D341Med (cell line): ENCODE measurements around the gene SESN3.
"Not testable (repeated sequence)": the region's sequence is repeated elsewhere in the genome, so short reads cannot be mapped to it uniquely, and the experiment has no call there.

ENCODE experiments used
- DNase-seq: peaks from one replicate; pipeline ENCODE4 v3.0.0; 2012; ENCODE audit warnings: low spot score

The SESN3 gene

DNA sequence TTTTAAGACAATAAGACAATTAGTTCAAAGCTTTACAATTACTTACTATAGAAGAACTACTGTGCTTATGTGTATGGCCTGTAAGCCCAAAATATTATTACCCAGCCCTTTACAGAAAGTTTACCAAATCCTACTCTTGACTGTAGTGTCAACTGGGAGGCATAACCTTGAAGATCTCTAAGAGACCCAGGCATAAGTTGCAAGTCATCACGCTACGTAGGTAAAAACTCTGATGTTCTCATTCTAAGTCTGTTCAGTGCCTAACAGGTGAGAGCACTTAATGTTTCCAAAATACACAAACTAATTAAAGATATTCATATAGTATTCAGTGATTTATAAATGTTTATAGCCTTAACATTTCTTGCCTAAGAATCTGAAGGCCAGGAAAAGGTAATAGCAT lies 12.9 kb downstream of the SESN3 start:
- no peak for DNase-seq

DNA sequence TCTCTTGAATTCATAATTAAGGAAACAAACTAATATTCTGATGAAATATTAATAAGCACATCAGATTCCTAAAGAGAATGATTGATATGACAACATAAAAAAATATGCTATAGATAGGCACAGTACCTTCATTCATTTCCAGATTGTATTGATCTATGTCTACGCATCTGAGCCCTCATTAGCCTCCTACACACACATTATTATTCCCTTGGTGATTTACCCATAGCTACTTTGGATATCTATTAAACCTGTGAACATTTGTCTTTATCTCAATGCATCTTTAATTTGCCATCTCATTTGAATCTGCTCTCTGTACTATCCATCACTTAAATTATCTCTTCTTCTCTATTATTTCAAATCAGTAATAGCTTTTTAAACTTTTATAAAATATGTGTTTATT lies 18.4 kb downstream of the SESN3 start:
- no peak for DNase-seq

DNA sequence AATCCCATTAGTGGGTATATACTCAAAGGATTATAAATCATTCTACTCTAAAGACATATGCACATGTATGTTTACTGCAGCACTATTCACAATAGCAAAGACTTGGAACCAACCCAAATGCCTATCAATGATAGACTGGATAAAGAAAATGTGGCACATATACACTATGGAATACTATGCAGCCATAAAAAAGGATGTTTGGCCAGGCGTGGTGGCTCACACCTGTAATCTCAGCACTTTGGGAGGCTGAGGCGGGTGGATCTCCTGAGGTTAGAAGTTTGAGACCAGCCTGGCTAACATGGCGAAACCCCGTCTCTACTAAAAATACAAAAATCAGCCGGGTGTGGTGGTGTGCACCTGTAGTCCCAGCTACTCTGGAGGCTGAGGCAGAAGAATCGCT lies 21.5 kb downstream of the SESN3 start:
- not testable (repeated sequence) for DNase-seq

DNA sequence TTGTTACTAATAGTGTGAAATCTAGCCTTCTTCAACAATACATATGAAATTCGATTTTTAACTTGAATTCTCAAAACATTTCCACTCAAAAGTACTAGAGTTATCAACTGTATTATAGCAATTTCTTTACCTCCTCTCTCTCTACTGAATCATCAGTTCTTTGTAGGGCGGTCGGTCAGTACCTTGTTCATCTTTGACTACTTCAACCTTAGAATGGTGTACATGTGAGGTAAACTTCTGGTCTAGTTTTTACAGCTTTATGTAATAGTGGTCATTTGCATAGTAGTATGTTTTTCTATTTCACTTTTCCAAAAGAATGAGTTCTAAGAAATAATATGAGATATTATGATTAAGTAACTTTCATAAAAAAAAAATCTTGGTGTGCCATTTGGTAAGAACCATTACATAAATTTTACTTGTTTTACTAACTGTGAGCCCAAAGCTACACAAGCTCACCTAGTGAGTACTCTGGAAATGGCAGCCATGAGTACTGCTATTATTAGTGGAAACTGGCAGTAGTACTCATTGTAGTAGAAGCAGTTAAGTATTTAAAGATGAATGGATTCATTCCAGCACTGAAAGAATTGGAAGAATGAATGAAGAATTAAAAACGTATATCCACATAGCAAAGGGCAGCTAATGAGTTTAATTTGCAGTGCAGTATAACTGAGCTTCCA lies 30.1 kb downstream of the SESN3 start:
- DNase-seq, result no peak

DNA sequence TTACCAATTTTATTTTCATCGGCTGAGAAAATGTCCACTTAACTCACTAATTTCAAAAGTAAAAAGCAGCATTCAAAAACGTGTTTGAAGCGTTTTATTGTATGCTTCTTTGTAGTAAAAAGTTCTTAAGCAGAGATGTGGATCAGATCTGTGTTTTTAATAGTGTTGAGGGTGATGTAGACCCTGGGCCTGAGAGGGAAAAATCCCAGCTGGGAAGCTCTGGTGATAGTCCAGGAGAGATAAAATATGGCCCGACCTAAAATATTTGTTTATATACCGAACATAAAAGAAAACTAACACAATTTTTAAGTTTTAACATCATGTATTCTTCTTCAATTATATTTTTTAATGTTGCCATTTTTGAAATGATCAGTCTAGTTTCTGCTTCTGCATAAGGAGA lies 35.2 kb downstream of the SESN3 start:
- no peak for DNase-seq

DNA sequence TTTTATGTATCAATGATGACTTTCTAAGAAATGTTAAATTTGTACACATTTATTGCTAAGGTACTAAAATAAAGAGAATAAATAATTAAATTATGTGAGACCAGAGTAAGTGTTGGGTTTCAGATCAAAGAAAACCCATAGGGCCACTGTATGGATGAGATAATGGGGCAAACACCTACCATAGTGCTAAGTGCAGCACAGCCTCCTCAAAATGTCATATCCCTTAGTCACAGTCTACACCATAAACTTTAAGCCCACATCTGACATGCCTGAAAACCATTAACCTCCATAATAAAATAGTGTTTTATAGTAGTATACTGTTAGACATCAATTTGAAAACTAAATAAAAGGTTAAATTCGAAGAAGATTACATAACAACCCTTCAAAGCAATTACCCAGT lies 37.5 kb downstream of the SESN3 start:
- no peak for DNase-seq

DNA sequence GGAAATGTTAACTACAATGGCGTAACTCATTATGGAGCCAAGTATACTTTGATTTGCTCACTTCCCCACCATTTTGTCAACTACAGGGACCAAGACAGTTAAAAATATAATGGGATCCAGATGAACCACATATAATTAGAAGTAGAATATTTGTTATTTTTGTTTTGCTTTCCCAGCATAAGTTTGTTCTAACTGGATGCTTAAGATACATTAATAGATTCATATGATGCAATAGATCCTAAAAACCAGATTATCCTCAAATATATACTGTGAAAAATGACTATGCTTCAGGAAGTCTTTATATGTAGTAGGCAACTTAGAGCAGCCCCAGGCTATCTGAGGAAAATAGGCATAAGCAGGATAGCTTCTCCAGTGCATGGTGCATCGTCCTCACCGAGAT lies 38.3 kb downstream of the SESN3 start:
- DNase-seq, result no peak

DNA sequence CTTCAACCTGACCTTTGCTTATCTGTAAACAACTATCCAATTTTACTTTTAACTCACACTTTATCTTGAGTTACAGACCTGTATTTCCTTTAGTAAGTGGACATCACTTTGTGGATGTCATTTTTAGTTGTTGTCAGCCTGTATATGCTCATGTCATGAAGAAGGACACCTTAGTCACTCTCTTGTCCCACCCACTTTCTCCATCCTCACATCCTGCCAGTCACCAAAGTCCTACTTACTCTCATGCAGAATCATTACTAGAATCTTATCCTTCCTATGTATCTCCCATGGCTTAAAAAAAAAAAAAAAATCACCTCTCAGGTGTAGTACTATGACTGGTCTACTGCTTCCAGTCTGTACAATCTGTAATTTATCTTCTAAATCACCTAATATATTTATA lies 43.3 kb downstream of the SESN3 start:
- no peak for DNase-seq

DNA sequence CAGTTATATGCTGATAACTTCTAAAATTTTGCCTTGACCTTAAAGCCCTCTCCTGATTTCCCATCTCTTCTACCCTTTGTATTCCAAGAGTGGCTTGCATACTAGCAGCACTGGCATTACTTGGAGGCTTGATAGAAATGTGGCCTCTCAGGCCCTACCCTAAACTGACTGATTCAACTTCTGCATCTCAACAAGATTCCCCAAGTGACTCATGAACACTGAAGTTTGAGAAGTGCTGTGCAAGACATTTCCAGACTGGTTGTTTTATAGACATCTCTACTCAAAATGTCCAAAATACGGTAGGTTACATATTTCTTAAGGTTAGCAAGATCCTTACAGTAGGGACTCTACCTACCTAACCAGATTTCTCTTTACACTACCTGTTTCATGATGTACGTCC lies 48.6 kb downstream of the SESN3 start:
- no peak for DNase-seq

DNA sequence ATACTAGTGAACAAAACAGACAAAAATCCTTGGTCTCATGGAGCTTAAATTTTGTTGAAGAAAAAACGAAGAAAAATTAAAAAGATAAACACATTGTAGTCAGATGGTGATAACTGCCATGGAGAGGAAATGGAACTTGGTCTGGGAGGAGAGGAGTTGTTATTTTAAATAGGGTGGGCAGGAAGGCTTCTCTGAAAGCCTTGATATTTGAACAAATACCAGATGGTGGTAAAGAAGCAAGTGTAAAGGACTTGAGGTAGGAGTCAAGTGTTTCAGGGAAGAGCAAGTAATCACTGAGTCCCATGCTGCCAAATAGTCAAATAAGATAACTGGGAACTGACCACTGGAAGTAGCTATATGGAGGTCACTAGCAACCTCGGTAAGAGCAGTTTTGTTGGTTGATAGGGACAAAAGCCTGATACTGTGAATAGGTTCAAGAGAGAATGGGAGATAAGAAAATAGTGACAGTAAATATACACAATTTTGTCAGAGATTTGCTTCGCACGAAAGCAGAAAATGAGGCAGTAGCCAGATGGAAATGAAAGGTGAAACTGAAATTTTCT lies 55.1 kb downstream of the SESN3 start:
- DNase-seq, result no peak

DNA sequence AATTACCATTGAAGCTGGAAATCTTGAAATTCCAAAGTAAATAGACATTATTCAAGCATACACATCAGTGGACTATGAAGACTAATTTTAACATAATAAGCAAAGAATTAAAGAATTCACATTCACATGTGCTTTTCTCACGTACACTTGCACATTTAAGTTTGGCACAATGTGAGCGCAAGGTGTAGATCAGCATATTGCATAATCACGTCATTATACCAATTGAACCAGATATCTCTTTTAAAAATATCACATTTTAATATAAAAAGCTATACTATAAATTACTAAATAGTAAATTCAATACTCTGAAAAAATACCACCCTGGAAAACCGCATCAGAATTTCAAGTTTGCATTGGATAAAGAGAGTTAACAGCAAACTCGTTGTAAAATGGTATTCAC lies 60.7 kb downstream of the SESN3 start:
- DNase-seq, result no peak

DNA sequence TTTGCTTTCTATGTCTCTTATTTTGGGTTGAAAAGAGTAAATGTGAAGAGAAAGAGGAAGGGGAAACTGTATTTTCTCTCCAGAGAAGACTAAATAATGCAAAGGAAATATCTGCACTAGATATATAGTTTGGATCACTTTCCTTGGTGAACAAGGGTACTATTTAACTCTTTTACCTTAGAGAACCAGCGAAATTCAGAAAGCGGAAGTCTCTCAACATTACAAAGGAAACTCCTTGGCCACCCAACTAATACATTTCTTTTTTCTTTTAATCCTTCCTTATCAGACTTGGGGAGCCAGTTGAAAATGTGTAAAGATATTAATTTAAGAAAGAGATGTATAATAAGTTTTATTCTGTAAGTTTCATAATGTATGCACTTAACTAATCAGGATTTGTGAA lies 64.2 kb downstream of the SESN3 start:
- DNase-seq, result no peak

DNA sequence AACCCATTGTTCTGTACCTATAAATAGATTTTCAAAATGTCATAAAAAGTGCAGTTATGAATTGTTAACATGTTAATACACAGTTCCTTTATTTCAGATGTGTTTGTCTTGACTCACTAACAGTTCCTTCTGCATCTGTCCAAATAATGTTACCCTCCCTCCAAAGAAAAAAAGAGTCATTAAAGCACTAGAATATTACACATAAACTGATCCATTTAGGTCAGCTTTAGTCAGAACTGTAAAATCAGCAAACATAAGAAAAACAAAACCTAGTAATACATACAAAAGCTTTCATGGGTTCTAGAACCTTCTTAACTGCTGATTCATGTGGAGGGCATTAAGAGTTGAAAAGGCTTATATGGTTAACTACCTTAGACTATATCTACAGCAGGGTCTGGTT lies 65.4 kb downstream of the SESN3 start:
- DNase-seq, result no peak

DNA sequence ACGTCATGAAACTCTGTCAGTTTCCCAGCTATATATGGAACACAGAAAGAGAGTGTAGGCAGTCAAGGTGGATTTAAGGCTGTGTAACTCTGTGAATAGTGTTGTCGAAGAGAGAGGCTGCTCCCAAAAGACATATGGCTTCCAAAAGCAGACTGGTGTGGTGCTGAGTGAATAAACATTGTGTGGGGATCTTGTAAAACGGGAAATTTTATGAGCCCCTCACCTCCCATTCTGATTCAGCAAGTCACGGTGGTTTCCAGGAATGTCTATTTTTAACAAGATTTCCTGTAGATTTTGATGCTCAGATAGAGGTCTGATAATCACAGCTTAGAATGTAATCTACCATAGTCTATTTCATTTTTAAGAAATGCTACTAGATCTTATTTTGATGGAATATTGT lies 67.9 kb downstream of the SESN3 start:
- DNase-seq, result no peak

DNA sequence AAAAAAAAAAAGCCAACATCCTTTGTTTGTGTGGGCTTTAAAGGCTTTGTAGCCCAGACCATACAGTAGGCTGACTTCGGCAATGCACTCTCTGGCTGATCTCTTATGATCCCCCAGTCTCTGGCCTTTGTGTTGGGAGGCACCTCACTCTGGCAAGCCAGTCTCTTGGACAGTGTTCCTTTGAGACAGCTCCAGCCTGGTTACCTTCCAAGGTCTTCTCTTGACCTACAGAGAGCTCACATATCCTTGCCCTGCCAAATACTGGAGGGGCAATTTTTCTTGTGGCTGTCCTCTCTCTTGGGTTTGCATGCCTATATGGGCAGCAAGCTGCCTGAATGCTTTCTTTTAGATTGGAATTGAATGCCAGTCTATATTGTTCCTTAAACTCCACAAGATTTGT lies 69.8 kb downstream of the SESN3 start:
- no peak for DNase-seq

DNA sequence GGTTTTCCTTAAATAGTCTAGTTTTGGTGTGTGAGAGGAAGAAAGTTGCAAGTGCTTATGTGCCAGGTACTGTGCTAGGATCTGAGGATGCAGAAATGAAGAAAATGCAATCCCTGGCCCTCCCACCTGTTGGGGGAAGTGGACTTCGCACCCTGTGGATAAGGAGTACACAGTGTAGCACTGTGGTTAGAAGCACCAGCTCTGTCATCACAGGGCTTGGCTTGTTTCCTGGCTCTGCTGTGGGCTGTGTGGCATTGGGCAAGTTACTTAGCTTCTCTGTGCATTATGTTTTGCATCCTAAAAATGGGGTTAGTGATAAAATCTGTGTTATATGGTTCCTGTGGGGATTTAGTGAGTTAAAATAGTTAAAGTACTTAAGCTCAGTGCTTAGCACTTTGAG lies 73.2 kb downstream of the SESN3 start:
- DNase-seq, result no peak

DNA sequence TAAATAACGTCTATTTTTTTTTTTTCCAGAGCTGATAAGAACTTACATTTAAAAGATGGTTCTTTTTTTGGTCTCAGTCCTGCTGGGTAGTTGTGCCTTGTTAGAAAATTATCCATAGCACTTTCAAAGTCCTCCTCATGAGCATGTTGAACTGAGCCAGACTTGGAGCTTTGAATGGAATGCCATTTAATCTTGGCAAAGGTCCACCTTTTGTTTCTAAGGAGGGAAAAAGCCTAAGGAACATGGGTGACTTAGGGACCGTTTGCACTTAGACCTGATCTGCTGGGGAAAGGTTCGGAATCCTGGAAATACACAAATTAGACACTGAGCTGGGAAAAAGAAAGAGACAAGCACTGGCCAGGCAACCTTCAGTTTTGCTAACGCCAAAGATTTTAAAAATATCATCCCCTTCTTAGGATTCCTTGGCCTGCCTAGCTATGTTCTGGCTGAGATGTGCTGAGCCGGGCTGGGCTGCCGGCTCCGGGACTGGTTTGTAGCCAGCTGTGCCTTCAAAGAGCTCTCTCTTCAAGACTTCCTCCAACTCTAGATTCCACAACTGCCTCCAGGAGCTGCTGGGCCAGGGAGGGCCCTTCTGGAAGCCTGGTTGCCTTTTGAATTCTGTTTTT lies 74.0 kb downstream of the SESN3 start:
- DNase-seq, result no peak

DNA sequence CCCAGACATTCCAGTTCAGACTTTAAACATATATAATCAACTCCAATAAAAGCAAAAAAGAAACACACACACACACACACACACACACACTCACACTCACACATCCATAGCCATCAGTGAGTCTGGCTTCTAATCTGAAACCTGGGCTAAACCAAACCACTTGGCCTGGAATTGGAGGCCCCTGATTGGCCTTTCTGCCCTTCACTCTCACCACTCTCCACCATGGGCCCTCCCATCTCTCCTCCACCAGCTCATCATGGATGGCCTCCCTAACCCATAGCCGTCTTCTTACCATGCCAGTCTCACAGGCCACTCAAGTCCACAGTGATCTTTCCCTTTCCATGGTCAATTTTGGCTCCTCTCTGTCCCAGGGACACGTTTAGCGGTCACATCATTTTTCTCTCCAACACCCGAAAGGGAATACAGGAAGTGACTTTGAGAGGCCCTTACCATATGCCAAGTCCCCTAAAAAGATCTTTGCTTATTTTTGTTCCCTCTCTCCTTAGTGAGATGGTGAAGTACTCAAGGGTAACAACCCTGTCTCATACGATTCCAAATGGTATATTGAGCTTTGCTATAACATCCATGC lies 74.8 kb downstream of the SESN3 start:
- no peak for DNase-seq

DNA sequence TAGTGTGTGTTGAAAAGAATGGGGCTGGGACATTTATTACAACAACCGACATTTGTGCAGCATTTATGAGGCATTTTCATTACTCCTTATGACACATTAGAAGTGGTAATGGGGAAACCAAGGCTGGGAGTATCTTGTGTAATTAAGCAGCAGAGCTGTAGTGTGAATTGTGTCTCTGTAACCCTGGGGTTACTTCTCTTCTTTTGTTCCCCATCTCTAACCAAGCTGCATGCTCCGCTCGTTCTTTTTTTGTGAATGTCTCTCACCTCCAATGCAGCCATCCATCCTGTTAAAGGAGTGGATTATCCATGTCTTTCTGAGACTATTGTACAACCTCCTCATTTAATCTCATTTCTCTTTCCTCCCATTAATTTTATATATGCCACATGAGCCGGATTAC lies 75.6 kb downstream of the SESN3 start:
- DNase-seq, result no peak

DNA sequence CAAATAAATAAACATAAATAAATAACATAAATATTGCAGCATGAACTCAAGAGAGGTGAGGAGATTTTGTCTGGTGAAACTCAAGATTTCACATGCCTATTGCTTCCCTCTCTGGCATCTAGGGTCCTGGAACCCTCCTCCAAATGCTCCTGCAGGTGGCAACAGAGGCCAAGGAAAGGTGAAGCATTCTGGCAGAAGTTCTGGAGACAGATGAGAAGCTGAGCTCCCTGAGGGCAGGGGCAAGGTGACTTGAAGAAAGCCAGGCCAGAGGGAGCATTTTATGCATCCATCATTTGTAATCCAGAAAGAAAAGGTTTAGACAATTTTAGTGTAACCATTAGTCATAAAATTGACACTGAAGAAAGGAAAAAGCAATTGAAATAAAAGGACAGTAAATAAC lies 76.5 kb downstream of the SESN3 start:
- peak; percentile 69 for DNase-seq

DNA sequence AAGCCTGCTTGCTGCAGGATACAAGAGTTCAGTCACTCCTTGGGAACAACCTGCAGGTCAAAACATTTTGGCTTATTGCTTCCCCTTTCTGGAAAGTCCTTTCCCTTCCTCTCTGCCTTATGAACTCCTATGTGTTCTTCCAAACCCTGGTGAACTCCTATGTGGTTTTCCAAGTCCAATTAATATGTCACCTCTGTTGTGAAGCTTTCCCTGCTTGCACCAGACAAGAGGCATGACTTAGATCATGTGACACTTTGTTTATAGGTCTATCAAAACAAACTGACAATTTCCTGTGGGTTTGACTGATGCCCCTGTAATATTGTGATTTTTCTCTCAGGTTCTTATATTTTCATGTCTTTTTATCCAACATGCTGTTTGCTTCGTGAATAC lies 77.2 kb downstream of the SESN3 start:
- no peak for DNase-seq

DNA sequence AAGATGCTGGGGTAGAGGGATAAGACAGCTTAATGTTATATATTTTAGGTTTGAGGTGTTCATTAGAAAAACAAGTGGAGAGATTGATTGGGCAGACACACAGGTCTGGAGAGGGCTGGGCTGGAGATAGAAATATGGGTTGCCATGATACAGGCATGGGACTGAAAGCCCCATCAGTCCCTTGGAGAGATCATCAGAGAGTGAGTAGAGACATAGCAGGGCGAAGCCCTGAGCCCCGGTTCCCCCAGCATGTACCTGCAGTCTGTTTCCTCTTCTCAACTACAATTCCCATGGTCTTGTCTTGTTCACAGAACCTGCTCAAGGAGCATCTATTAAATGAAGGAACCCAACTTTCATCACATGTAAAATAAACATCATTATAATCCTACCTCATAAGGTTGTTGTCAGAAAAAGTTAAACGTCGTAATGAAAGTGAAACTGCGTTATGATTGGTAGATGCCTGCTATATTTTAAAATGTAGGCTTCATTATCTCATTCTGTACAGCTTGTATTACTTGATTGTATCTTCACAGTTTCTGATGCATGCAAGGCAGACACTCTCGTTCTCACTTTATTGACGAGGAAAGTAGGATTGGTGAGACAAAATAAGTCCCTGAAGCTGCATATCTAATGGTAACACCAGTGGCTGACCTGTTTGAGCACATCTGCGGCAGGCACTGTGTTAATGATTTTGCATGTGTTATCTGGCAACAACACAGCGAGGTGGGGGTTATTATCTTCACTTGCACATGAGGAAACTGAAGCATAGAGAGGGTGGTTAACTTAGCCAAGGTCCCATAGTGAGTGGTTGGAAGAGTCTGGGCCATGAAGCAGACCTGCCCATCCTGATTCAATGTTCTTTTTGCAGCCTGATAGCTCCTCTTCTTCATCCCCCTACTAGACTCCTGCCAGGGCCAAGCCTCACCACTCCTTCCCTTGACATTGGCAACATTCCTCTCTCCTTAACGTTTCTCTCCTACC lies 77.8 kb downstream of the SESN3 start:
- no peak for DNase-seq
